ENCODE data around the gene ZNF778.
"Not testable (repeated sequence)": the region's sequence is repeated elsewhere in the genome, so short reads cannot be mapped to it uniquely, and the experiment has no call there.

- TF ChIP-seq NFRKB (IDR thresholded peaks at IDR 0.05); EP300 (IDR thresholded peaks at IDR 0.05; ENCODE audit: low read depth in 2 of 2, low read length in 2 of 2); ZNF781 (CRISPR knock-in tag; IDR thresholded peaks at IDR 0.05; ENCODE audit: borderline replicate concordance, not compliant biosample characterization); ZFP37 (CRISPR knock-in tag; IDR thresholded peaks at IDR 0.05; ENCODE audit: borderline replicate concordance); HOXA7 (CRISPR knock-in tag; IDR thresholded peaks at IDR 0.05); TCF7 (IDR thresholded peaks at IDR 0.05; ENCODE audit: low read depth); RFX5 (IDR thresholded peaks at IDR 0.05; ENCODE audit: low read depth, low read length): not testable (repeated sequence)
- TF ChIP-seq EP300 (CRISPR knock-in tag; IDR thresholded peaks at IDR 0.05; ENCODE audit: borderline replicate concordance) = peak; percentile 80
- peak; percentile 67 for TF ChIP-seq CTCF (CRISPR knock-in tag; IDR thresholded peaks at IDR 0.05)
- peak; percentile 72; the same call in 1 of the 2 replicates for TF ChIP-seq ZC3H4 (CRISPR knock-in tag; IDR thresholded peaks at IDR 0.05; ENCODE audit: borderline replicate concordance)
- TF ChIP-seq PCBP1 (IDR thresholded peaks at IDR 0.05; ENCODE audit: borderline replicate concordance, low read depth, low read length) = peak; percentile 93; the same call in 1 of the 2 replicates
- peak; percentile 90 for TF ChIP-seq SAFB2 (CRISPR knock-in tag; IDR thresholded peaks at IDR 0.05; ENCODE audit: borderline replicate concordance, low read depth)
Observed at GRCh38 chr16:89192186-89192955, 25.1 kb upstream of the ZNF778 start.

Data from HepG2 (cell line).